Nephron (organoid): ENCODE results near the gene MAN2A1.
A peak's percentile ranks its signal among the peaks of the same experiment; 100 is the strongest.

Source experiments
- H3K27ac Mint-ChIP-seq, 3 experiments: 2 replicates each; pipeline ENCODE4 v1.8.0; 2020; ENCODE audit warnings: mixed read lengths in 3 of 3, mild to moderate bottlenecking in 2 of 3, moderate library complexity in 1 of 3
- H3K27me3 Mint-ChIP-seq: 2 replicates; pipeline ENCODE4 v1.8.0; 2021; ENCODE audit warnings: low read depth, mild to moderate bottlenecking, moderate library complexity, mixed read lengths
- H3K36me3 Mint-ChIP-seq: 2 replicates; pipeline ENCODE4 v1.8.0; 2020; ENCODE audit warnings: low read depth, mixed read lengths
- H3K4me1 Mint-ChIP-seq: 2 replicates; pipeline ENCODE4 v1.8.0; 2020; ENCODE audit warnings: mixed read lengths
- H3K4me3 Mint-ChIP-seq, 3 experiments: 2 replicates each; pipeline ENCODE4 v1.8.0; 2020; ENCODE audit warnings: mild to moderate bottlenecking in 3 of 3, mixed read lengths in 3 of 3, moderate library complexity in 2 of 3
- H3K9me3 Mint-ChIP-seq: 2 replicates; pipeline ENCODE4 v1.8.0; 2020; ENCODE audit warnings: mixed read lengths
- CTCF ChIP-seq, 3 experiments: fragments of 200-600 bp; sonication (generic); IDR thresholded peaks; one replicate each; pipeline ENCODE4 v1.5.0; 2021; ENCODE audit warnings: antibody characterized with exemption in 3 of 3; ENCODE audit not compliant: unreplicated experiment in 3 of 3

MAN2A1 gene

GRCh38 chr5:109739741-109740728, 50.3 kb downstream of the MAN2A1 start:
- Mint-ChIP-seq H3K27ac (peak overlapping the region; percentile 84 to 92 (median 91)), H3K27me3 (no peaks in the 10 kb centered on the region), H3K4me3 (no peak overlapping the region), H3K4me1 (peaks cover 43% of the 10 kb centered on the region), H3K36me3 (peaks cover 20% of the 10 kb centered on the region), H3K9me3 (peaks cover 3% of the 10 kb centered on the region)
- no peak for TF ChIP-seq CTCF (IDR thresholded peaks at IDR 0.05; ENCODE audit: unreplicated experiment in 3 of 3)

GRCh38 chr5:109740966-109741365, 51.2 kb downstream of the MAN2A1 start:
- H3K27me3 Mint-ChIP-seq = no peaks in the 10 kb centered on the region
- no peak overlapping the region for H3K4me3 Mint-ChIP-seq
- H3K4me1 Mint-ChIP-seq = peaks cover 43% of the 10 kb centered on the region
- peak overlapping the region; percentile 84 to 92 (median 91) for H3K27ac Mint-ChIP-seq
- peaks cover 20% of the 10 kb centered on the region for H3K36me3 Mint-ChIP-seq
- no peak for TF ChIP-seq CTCF (IDR thresholded peaks at IDR 0.05; ENCODE audit: unreplicated experiment in 3 of 3)
- H3K9me3 Mint-ChIP-seq = peaks cover 3% of the 10 kb centered on the region

GRCh38 chr5:109741390-109741789, 51.7 kb downstream of the MAN2A1 start:
- Mint-ChIP-seq H3K4me3 (no peak overlapping the region), H3K4me1 (peaks cover 43% of the 10 kb centered on the region), H3K36me3 (peaks cover 20% of the 10 kb centered on the region), H3K27ac (peak overlapping the region in 2 of 3 experiments; percentile 91 to 92), H3K9me3 (peaks cover 3% of the 10 kb centered on the region), H3K27me3 (no peaks in the 10 kb centered on the region)
- no peak for TF ChIP-seq CTCF (IDR thresholded peaks at IDR 0.05; ENCODE audit: unreplicated experiment in 3 of 3)

GRCh38 chr5:109743041-109743531, 53.4 kb downstream of the MAN2A1 start:
- H3K36me3 Mint-ChIP-seq = peaks cover 16% of the 10 kb centered on the region
- H3K27ac Mint-ChIP-seq = peak overlapping the region in 1 of 3 experiments; percentile 51
- no peak for TF ChIP-seq CTCF (IDR thresholded peaks at IDR 0.05; ENCODE audit: unreplicated experiment in 3 of 3)
- peaks cover 43% of the 10 kb centered on the region for H3K4me1 Mint-ChIP-seq
- H3K4me3 Mint-ChIP-seq = no peak overlapping the region
- H3K9me3 Mint-ChIP-seq = no peaks in the 10 kb centered on the region
- H3K27me3 Mint-ChIP-seq = no peaks in the 10 kb centered on the region

- peaks cover 16% of the 10 kb centered on the region for H3K36me3 Mint-ChIP-seq
- no peak for TF ChIP-seq CTCF (IDR thresholded peaks at IDR 0.05; ENCODE audit: unreplicated experiment in 3 of 3)
- no peak overlapping the region for H3K4me3 Mint-ChIP-seq
- H3K27me3 Mint-ChIP-seq = no peaks in the 10 kb centered on the region
- H3K4me1 Mint-ChIP-seq = peaks cover 43% of the 10 kb centered on the region
- H3K27ac Mint-ChIP-seq = peak overlapping the region; percentile 13 to 30 (median 14)
- H3K9me3 Mint-ChIP-seq = no peaks in the 10 kb centered on the region
Measured at GRCh38 chr5:109743770-109744212, 54.1 kb downstream of the MAN2A1 start.
